ENCODE results near the gene CRY2. TPM values are rescaled to one million over a fixed set of nuclear protein-coding genes. Genes with fewer than 3 reads are reported as not detected.

Gene CRY2
- total RNA-seq, 1 donor from 2014 or later: 56.8 TPM

- POLR2A ChIA-PET: interaction anchor here (0.5 to 0.6 kb wide), 2 partner anchors 74 to 905 kb away, joined by 3 to 4 read pairs; no protein-coding TSS in a partner anchor
- TF ChIP-seq, protein P1, sequence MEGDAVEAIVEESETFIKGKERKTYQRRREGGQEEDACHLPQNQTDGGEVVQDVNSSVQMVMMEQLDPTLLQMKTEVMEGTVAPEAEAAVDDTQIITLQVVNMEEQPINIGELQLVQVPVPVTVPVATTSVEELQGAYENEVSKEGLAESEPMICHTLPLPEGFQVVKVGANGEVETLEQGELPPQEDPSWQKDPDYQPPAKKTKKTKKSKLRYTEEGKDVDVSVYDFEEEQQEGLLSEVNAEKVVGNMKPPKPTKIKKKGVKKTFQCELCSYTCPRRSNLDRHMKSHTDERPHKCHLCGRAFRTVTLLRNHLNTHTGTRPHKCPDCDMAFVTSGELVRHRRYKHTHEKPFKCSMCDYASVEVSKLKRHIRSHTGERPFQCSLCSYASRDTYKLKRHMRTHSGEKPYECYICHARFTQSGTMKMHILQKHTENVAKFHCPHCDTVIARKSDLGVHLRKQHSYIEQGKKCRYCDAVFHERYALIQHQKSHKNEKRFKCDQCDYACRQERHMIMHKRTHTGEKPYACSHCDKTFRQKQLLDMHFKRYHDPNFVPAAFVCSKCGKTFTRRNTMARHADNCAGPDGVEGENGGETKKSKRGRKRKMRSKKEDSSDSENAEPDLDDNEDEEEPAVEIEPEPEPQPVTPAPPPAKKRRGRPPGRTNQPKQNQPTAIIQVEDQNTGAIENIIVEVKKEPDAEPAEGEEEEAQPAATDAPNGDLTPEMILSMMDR (IDR thresholded peaks at IDR 0.05): no peak
- intact Hi-C loops (cut with micrococcal nuclease): loop anchor here (5.0 to 10.0 kb wide), 2 partner anchors 499 to 766 kb away; partner anchors contain the start of genes ATG13, DGKZ and HARBI1
Measured at GRCh38 chr11:45848654-45849081, 1.4 kb downstream of the CRY2 start.

DNA sequence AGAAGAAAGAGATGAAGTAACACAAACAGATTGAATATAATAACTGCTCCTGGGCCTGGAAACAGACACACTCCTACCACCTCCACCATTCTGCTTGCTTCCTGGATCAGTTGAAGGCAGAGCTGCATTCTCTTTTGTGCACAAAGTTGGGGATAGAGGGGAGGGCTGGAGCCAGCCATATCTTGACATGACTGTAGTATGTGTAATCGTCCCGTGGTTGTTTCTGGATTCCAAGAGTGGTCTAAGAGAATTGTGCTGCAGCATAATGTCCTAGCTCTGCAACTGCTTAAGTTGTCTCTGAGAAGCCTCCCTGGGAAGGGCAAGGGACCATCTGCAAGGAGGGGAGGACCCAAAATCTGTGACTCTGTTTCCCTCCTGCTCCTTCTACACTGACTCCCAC is 3.2 kb downstream of the CRY2 start:
- Mint-ChIP-seq H3K27ac (no peak overlapping the region), H3K9me3 (no peaks in the 10 kb centered on the region), H3K4me3 (no peak overlapping the region), H3K36me3 (ENCODE audit: low read depth) (peaks cover 18% of the 10 kb centered on the region), H3K4me1 (peaks cover 65% of the 10 kb centered on the region), H3K27me3 (no peaks in the 10 kb centered on the region)
- DNase-seq: no peak
- ChIA-PET POLR2A (interaction anchor here (1.2 kb wide), 1 partner anchor 86 kb away, joined by 3 read pairs; no protein-coding TSS in a partner anchor), CTCF (interaction anchor here (0.8 to 1.6 kb wide), 3 partner anchors 8 to 79 kb away, joined by 3 to 4 read pairs (median 4); no protein-coding TSS in a partner anchor)
- intact Hi-C loops (cut with micrococcal nuclease): no loop called here
- TF ChIP-seq, protein P1 (IDR thresholded peaks at IDR 0.05): no peak
- ATAC-seq (ENCODE audit: low read depth): no peak

More at GRCh38 chr11:45848654-45849081, 1.4 kb downstream of the CRY2 start:
- no peaks in the 10 kb centered on the region for H3K9me3 Mint-ChIP-seq
- ATAC-seq (ENCODE audit: low read depth) (no peak), DNase-seq (no peak)
- peaks cover 14% of the 10 kb centered on the region for H3K36me3 Mint-ChIP-seq (ENCODE audit: low read depth)
- H3K4me1 Mint-ChIP-seq: peaks cover 68% of the 10 kb centered on the region
- no peak overlapping the region for H3K27ac Mint-ChIP-seq
- CTCF ChIA-PET: no interaction called here
- H3K27me3 Mint-ChIP-seq: no peaks in the 10 kb centered on the region
- H3K4me3 Mint-ChIP-seq: peak overlapping the region; percentile 85

DNA sequence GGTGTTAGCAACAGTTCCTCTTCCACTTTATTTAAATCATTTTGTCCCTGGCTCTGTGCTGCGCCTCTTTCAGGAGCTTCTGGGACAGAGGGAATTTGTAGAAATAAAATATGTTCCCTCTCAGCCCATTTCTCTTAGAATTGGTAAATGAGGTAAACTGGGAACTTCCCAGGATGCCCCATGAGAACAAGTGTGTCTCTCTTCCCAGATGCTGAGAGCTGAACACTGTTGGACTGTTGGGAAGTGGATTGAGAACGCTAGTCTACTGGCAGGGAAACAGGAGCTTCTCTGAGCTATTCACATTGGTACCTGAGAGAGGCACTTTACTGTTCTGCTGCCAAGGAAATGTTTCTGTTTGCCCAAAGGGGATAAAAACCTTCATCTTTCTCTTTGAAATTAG is 4.0 kb downstream of the CRY2 start:
- peaks cover 60% of the 10 kb centered on the region for H3K4me1 Mint-ChIP-seq
- POLR2A ChIA-PET: interaction anchor here (1.2 kb wide), 1 partner anchor 85 kb away, joined by 3 read pairs; no protein-coding TSS in a partner anchor
- ATAC-seq (ENCODE audit: low read depth) (no peak), DNase-seq (no peak)
- H3K36me3 Mint-ChIP-seq (ENCODE audit: low read depth): peaks cover 26% of the 10 kb centered on the region
- intact Hi-C loops (cut with micrococcal nuclease): no loop called here
- no peaks in the 10 kb centered on the region for H3K9me3 Mint-ChIP-seq
- no peaks in the 10 kb centered on the region for H3K27me3 Mint-ChIP-seq
- CTCF ChIA-PET: interaction anchor here (1.6 kb wide), 1 partner anchor 9 kb away, joined by 4 read pairs; no protein-coding TSS in a partner anchor
- TF ChIP-seq, protein P1 (IDR thresholded peaks at IDR 0.05): no peak
- no peak overlapping the region for H3K4me3 Mint-ChIP-seq
- no peak overlapping the region for H3K27ac Mint-ChIP-seq

DNA sequence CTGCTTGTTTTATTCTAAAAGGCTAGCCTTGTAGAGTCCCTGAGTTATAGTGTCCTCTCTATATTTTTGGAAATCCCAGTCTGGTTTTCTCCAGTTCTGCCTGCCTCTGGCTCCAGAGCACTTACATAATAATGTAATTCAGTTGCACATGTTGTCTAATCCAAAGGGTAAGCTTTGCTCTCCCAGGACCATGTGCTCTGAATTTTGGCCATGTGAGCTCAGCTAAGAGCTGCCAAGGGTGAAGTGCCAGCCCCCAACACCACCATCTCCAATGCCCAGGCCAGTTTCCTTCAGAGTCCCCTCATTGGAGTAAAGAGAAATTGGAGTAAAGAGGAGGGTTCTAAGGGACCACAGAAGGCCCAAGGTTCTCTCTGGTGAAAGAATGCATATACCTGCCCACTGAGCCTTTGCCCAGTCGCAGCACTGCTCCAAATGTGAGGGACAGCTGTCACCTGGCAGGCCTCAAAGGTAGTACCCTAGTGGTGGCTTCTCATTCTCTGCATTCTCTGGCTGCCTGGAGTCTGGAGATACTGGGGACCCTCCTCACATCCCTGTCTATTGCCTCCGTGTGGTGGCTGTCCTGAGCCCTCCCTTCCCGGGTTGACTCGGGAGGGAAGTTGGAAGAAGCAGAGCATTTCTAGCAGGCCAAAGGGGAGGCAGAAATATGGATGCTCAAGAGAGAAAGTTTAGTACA is 4.9 kb downstream of the CRY2 start:
- peak overlapping the region; percentile 85 for H3K27ac Mint-ChIP-seq
- CTCF ChIA-PET: interaction anchor here (0.9 to 1.6 kb wide), 2 partner anchors 10 to 154 kb away, joined by 3 to 4 read pairs; no protein-coding TSS in a partner anchor
- peak overlapping the region; percentile 56 for H3K4me3 Mint-ChIP-seq
- no peaks in the 10 kb centered on the region for H3K27me3 Mint-ChIP-seq
- POLR2A ChIA-PET: no interaction called here
- intact Hi-C loops (cut with micrococcal nuclease): no loop called here
- no peak for ATAC-seq (ENCODE audit: low read depth)
- peaks cover 51% of the 10 kb centered on the region for H3K4me1 Mint-ChIP-seq
- peaks cover 32% of the 10 kb centered on the region for H3K36me3 Mint-ChIP-seq (ENCODE audit: low read depth)
- DNase-seq: no peak
- H3K9me3 Mint-ChIP-seq: no peaks in the 10 kb centered on the region
- TF ChIP-seq, protein P1 (IDR thresholded peaks at IDR 0.05): no peak

DNA sequence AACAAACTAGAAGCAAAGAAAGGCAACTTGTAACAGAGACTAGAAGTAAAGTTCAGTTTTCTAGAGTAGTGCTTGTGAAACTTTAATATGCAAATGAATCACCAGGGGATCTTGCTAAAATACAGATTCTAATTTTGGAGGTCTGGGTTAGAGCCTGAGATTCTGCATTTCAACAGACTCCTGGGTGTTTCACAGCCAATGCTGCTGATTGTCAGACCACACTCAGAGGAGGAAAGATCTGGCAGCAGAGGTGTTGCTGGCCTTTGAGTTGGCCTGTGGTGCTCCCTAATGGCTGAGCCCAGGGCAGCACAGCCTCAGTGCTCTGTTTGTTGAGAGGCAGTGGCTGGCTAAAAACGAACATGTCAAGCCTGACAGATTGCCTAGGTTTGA is 5.4 kb downstream of the CRY2 start:
- ATAC-seq (ENCODE audit: low read depth) (peak; percentile 35), DNase-seq (no peak)
- POLR2A ChIA-PET: no interaction called here
- CTCF ChIA-PET: no interaction called here
- Mint-ChIP-seq H3K4me3 (peak overlapping the region; percentile 56), H3K27me3 (no peaks in the 10 kb centered on the region), H3K9me3 (no peaks in the 10 kb centered on the region), H3K36me3 (ENCODE audit: low read depth) (peaks cover 37% of the 10 kb centered on the region), H3K4me1 (peaks cover 51% of the 10 kb centered on the region), H3K27ac (peak overlapping the region; percentile 85)
- TF ChIP-seq, protein P1 (IDR thresholded peaks at IDR 0.05): no peak
- intact Hi-C loops (cut with micrococcal nuclease): loop anchor here (1.0 kb wide), 1 partner anchor 81 kb away; no protein-coding TSS in a partner anchor
